DND-41 (cell line): ENCODE results near the gene DPYSL4.

Experiments used
- CTCF ChIP-seq: IDR thresholded peaks from 2 replicates; pipeline ENCODE4 v1.5.1; 2012; ENCODE audit warnings: borderline replicate concordance, low read length, moderate library complexity, mild to moderate bottlenecking; ENCODE audit not compliant: poor library complexity, severe bottlenecking; ENCODE audit errors: extremely low read depth
- EZH2 ChIP-seq: IDR thresholded peaks from 3 replicates; pipeline ENCODE4 v1.6.1; 2012; ENCODE audit warnings: borderline replicate concordance, low read depth, mild to moderate bottlenecking, moderate library complexity, low read length, inconsistent platforms; ENCODE audit not compliant: severe bottlenecking

GRCh38 chr10:132224343-132225072 lies 37.8 kb downstream of the DPYSL4 start:
- TF ChIP-seq EZH2 (no peak), CTCF (no peak)
